H1 (cell line): ENCODE results near the gene SELENOV. TPM values are rescaled to one million over a fixed set of nuclear protein-coding genes. Genes with fewer than 3 reads are reported as not detected.

Source experiments
- BCL11A ChIP-seq, 2 experiments: IDR thresholded peaks; one replicate each; pipeline ENCODE4 v1.6.1; 2011; ENCODE audit warnings: low read depth in 2 of 2, low read length in 2 of 2, mild to moderate bottlenecking in 2 of 2
- CBX8 ChIP-seq: fragments of 300-800, 300-1000 bp; sonication (generic); IDR thresholded peaks from 2 replicates; pipeline ENCODE4 v1.7.1; 2016; ENCODE audit warnings: low read depth, low read length, borderline replicate concordance
- CHD7 ChIP-seq: fragments of 300-600 bp; sonication (generic); IDR thresholded peaks from 2 replicates; pipeline ENCODE4 v1.7.1; 2012; ENCODE audit warnings: low read length, moderate library complexity, mild to moderate bottlenecking, inconsistent platforms; ENCODE audit not compliant: insufficient replicate concordance
- MAFK ChIP-seq: IDR thresholded peaks from 2 replicates; pipeline ENCODE4 v1.6.1; 2012; ENCODE audit warnings: low read depth, mild to moderate bottlenecking, improper control_type of control experiment, low read length
- TCF12 ChIP-seq: IDR thresholded peaks from 2 replicates; pipeline ENCODE4 v1.6.1; 2011; ENCODE audit warnings: low read depth, mild to moderate bottlenecking, low read length
- TEAD4 ChIP-seq: IDR thresholded peaks from 2 replicates; pipeline ENCODE4 v1.6.1; 2012; ENCODE audit warnings: low read depth, low read length, inconsistent platforms, mixed read lengths
- polyA plus RNA-seq, 7 experiments: library from polyadenylated mRNA; depleted of rRNA in 3 of 7; stranded (reverse) in 5 of 7; unstranded in 2 of 7; fragments of >200 nt in 5 of 7; fragments of 200-250 nt in 2 of 7; gene quantifications; 1 replicate in 5 of 7; 2 replicates in 1 of 7; 4 replicates in 1 of 7; pipeline versions ENCODE4 v1.2.1 to v1.2.3, GENCODE V29; 2011 to 2013; ENCODE audit warnings: missing spikeins in 2 of 7, mixed read lengths in 2 of 7
- total RNA-seq: library from RNA; stranded (reverse); fragmentation: NEBNext Ultra II Directional; extraction: Animal tissue kit (Norgen Biotek cat#: 25700); gene quantifications from 2 replicates; pipeline ENCODE4 v1.2.1, GENCODE V29; 2021

The SELENOV gene
- total and polyA plus RNA-seq, 2 of the 8 experiments (the other 6 are each of a cell fraction or from before 2014, with no cell fraction given), result 8.4 to 10.7 TPM

- TF ChIP-seq CHD7 (no peak), MAFK (no peak), CBX8 (no peak), TEAD4 (no peak), TCF12 (no peak), BCL11A (IDR thresholded peaks at IDR 0.05; ENCODE audit: low read depth in 2 of 2, low read length in 2 of 2) (no peak)
Measured at GRCh38 chr19:39542206-39542605, 27.3 kb downstream of the SELENOV start (continued).
